ENCODE results near the gene FTO. TPM values are rescaled to one million over a fixed set of nuclear protein-coding genes. Genes with fewer than 3 reads are reported as not detected.
A peak's percentile ranks its signal among the peaks of the same experiment; 100 is the strongest.

FTO gene
- total RNA-seq, 1 experiment from 2014 or later = 125 TPM

- peak overlapping the region; percentile 65 for H3K27ac ChIP-seq (ENCODE audit: low read length)
- H3K9me2 ChIP-seq (replicated peaks; ENCODE audit: insufficient read depth, low read length) = no peaks in the 10 kb centered on the region
- H3K9me3 ChIP-seq (ENCODE audit: low read length) = peaks cover 4% of the 10 kb centered on the region; the same call in 1 of the 2 replicates
- no peaks in the 10 kb centered on the region for H4K20me1 ChIP-seq (ENCODE audit: insufficient read depth, low read depth, low read length)
- peaks cover 99% of the 10 kb centered on the region for H3K79me2 ChIP-seq (ENCODE audit: low read length)
- peak; percentile 73 for DNase-seq
- no peaks in the 10 kb centered on the region for H3K27me3 ChIP-seq (ENCODE audit: low read length)
- H3K9ac ChIP-seq (ENCODE audit: low read length) = peak overlapping the region; percentile 26
- no peak overlapping the region for H2AFZ ChIP-seq (ENCODE audit: low read length)
- H3K4me3 ChIP-seq (ENCODE audit: low read length) = peak overlapping the region; percentile 17; the same call in 1 of the 2 replicates
- H3K4me2 ChIP-seq (ENCODE audit: low read depth, low read length, poor library complexity, severe bottlenecking) = peak overlapping the region; percentile 58
- peaks cover 77% of the 10 kb centered on the region for H3K4me1 ChIP-seq (ENCODE audit: low read length)
- no peaks in the 10 kb centered on the region for H3K36me3 ChIP-seq (ENCODE audit: insufficient read depth, low read length)
Measured at GRCh38 chr16:53744449-53744848, 40.5 kb downstream of the FTO start.

DNA sequence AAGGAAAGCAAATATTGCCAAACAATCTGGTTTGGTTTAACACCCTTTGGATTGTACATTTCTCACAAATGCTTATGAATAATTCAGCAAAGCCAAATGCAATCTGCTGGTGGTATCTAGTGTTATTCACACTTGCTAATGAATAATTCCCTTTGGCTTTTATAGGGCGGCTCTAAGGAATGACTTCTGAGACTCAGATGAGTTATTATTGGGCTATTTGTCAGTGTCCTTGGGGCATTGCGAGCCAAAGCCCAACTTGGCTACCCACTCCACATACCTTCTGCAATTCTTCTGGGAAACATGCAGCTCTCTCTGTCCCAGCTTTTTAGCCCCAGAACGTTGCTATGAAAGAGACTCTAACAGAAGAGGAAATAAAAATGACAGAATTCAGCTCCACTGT is 41.1 kb downstream of the FTO start:
- H3K4me3 ChIP-seq (ENCODE audit: low read length) = no peak overlapping the region
- H3K79me2 ChIP-seq (ENCODE audit: low read length) = peaks cover 99% of the 10 kb centered on the region
- DNase-seq = no peak
- no peak overlapping the region for H3K9ac ChIP-seq (ENCODE audit: low read length)
- H3K27me3 ChIP-seq (ENCODE audit: low read length) = no peaks in the 10 kb centered on the region
- peak overlapping the region; percentile 58 for H3K4me2 ChIP-seq (ENCODE audit: low read depth, low read length, poor library complexity, severe bottlenecking)
- no peaks in the 10 kb centered on the region for H3K9me2 ChIP-seq (replicated peaks; ENCODE audit: insufficient read depth, low read length)
- H3K4me1 ChIP-seq (ENCODE audit: low read length) = peaks cover 71% of the 10 kb centered on the region
- H3K9me3 ChIP-seq (ENCODE audit: low read length) = peaks cover 4% of the 10 kb centered on the region; the same call in 1 of the 2 replicates
- peak overlapping the region; percentile 65 for H3K27ac ChIP-seq (ENCODE audit: low read length)
- no peak overlapping the region for H2AFZ ChIP-seq (ENCODE audit: low read length)
- no peaks in the 10 kb centered on the region for H4K20me1 ChIP-seq (ENCODE audit: insufficient read depth, low read depth, low read length)
- no peaks in the 10 kb centered on the region for H3K36me3 ChIP-seq (ENCODE audit: insufficient read depth, low read length)

DNA sequence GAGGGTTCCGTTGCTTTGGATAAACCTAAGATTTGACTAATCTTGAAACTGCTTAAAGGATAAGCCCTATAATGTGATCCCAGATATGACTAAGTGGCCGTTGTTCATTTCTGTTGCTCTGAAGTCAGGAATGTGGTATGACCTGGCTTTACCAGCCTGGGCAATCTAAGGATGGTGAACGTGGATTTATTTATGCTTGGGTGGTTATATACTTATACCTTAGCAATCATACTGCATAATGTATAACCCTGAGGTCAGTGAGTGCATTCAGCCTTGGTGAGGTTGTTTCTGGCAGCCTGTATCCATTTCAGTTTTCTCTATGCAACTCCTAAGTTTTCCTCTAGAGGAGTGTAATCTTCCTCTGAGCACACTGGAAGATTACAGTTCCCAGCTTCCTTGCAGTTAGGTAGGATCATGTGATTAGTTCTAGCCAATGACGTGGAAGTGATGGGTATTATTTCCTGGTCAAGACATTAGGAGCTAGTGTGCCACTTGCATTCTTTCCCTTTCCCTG is 41.9 kb downstream of the FTO start:
- H3K79me2 ChIP-seq (ENCODE audit: low read length) = peaks cover 99% of the 10 kb centered on the region
- no peaks in the 10 kb centered on the region for H3K27me3 ChIP-seq (ENCODE audit: low read length)
- no peak overlapping the region for H3K9ac ChIP-seq (ENCODE audit: low read length)
- H3K9me3 ChIP-seq (ENCODE audit: low read length) = peaks cover 4% of the 10 kb centered on the region; the same call in 1 of the 2 replicates
- H3K9me2 ChIP-seq (replicated peaks; ENCODE audit: insufficient read depth, low read length) = no peaks in the 10 kb centered on the region
- H2AFZ ChIP-seq (ENCODE audit: low read length) = no peak overlapping the region
- no peaks in the 10 kb centered on the region for H4K20me1 ChIP-seq (ENCODE audit: insufficient read depth, low read depth, low read length)
- H3K36me3 ChIP-seq (ENCODE audit: insufficient read depth, low read length) = peaks cover 3% of the 10 kb centered on the region; the same call in 1 of the 2 replicates
- no peak overlapping the region for H3K4me2 ChIP-seq (ENCODE audit: low read depth, low read length, poor library complexity, severe bottlenecking)
- H3K4me1 ChIP-seq (ENCODE audit: low read length) = peaks cover 67% of the 10 kb centered on the region
- H3K4me3 ChIP-seq (ENCODE audit: low read length) = no peak overlapping the region
- DNase-seq = no peak
- H3K27ac ChIP-seq (ENCODE audit: low read length) = peak overlapping the region; percentile 65

- Histone ChIP-seq H3K4me1 (ENCODE audit: low read length) (peaks cover 70% of the 10 kb centered on the region), H2AFZ (ENCODE audit: low read length) (no peak overlapping the region), H3K79me2 (ENCODE audit: low read length) (peaks cover 98% of the 10 kb centered on the region), H3K27ac (ENCODE audit: low read length) (peak overlapping the region; percentile 70), H3K9me3 (ENCODE audit: low read length) (peaks cover 4% of the 10 kb centered on the region; the same call in 1 of the 2 replicates), H3K36me3 (ENCODE audit: insufficient read depth, low read length) (peaks cover 3% of the 10 kb centered on the region; the same call in 1 of the 2 replicates), H4K20me1 (ENCODE audit: insufficient read depth, low read depth, low read length) (no peaks in the 10 kb centered on the region), H3K27me3 (ENCODE audit: low read length) (no peaks in the 10 kb centered on the region), H3K4me2 (ENCODE audit: low read depth, low read length, poor library complexity, severe bottlenecking) (peak overlapping the region; percentile 47), H3K4me3 (ENCODE audit: low read length) (no peak overlapping the region), H3K9me2 (replicated peaks; ENCODE audit: insufficient read depth, low read length) (no peaks in the 10 kb centered on the region), H3K9ac (ENCODE audit: low read length) (peak overlapping the region; percentile 6; the same call in 1 of the 2 replicates)
- no peak for DNase-seq
Measured at GRCh38 chr16:53752560-53752959, 48.6 kb downstream of the FTO start.

DNA sequence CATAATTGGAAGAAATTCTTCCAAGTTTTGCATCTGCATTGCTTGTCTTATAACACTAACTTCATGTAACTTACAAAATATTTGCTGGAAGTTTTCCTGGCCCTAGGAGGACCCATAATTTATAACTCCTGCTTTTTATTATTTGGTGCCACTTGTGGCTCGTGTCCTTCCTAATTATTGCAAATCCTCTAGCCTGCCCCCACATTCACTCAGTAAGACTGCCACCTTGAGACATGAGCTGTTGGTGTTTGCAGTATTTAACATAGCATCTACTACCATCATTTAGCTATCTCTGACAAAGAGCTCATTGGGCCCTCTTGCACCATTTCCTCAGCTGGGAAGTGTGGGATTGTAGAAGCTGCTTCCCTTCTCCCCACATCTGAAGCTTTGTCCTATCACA is 49.5 kb downstream of the FTO start:
- H3K9me2 ChIP-seq (replicated peaks; ENCODE audit: insufficient read depth, low read length) = no peaks in the 10 kb centered on the region
- H3K4me1 ChIP-seq (ENCODE audit: low read length) = peaks cover 79% of the 10 kb centered on the region
- H3K9me3 ChIP-seq (ENCODE audit: low read length) = no peaks in the 10 kb centered on the region
- H3K79me2 ChIP-seq (ENCODE audit: low read length) = peaks cover 98% of the 10 kb centered on the region
- H3K27ac ChIP-seq (ENCODE audit: low read length) = peak overlapping the region; percentile 70
- no peak overlapping the region for H2AFZ ChIP-seq (ENCODE audit: low read length)
- H4K20me1 ChIP-seq (ENCODE audit: insufficient read depth, low read depth, low read length) = no peaks in the 10 kb centered on the region
- H3K27me3 ChIP-seq (ENCODE audit: low read length) = no peaks in the 10 kb centered on the region
- no peak overlapping the region for H3K4me3 ChIP-seq (ENCODE audit: low read length)
- H3K4me2 ChIP-seq (ENCODE audit: low read depth, low read length, poor library complexity, severe bottlenecking) = peak overlapping the region; percentile 47
- H3K9ac ChIP-seq (ENCODE audit: low read length) = peak overlapping the region; percentile 5; the same call in 1 of the 2 replicates
- DNase-seq = no peak
- H3K36me3 ChIP-seq (ENCODE audit: insufficient read depth, low read length) = peaks cover 3% of the 10 kb centered on the region; the same call in 1 of the 2 replicates

- no peak overlapping the region for H3K4me3 ChIP-seq (ENCODE audit: low read length)
- H3K79me2 ChIP-seq (ENCODE audit: low read length) = peaks cover 97% of the 10 kb centered on the region
- peaks cover 80% of the 10 kb centered on the region for H3K4me1 ChIP-seq (ENCODE audit: low read length)
- H3K9ac ChIP-seq (ENCODE audit: low read length) = peak overlapping the region; percentile 28
- peaks cover 3% of the 10 kb centered on the region; the same call in 1 of the 2 replicates for H3K36me3 ChIP-seq (ENCODE audit: insufficient read depth, low read length)
- no peaks in the 10 kb centered on the region for H3K27me3 ChIP-seq (ENCODE audit: low read length)
- H3K27ac ChIP-seq (ENCODE audit: low read length) = peak overlapping the region; percentile 83
- H3K9me2 ChIP-seq (replicated peaks; ENCODE audit: insufficient read depth, low read length) = no peaks in the 10 kb centered on the region
- H3K9me3 ChIP-seq (ENCODE audit: low read length) = no peaks in the 10 kb centered on the region
- H4K20me1 ChIP-seq (ENCODE audit: insufficient read depth, low read depth, low read length) = no peaks in the 10 kb centered on the region
- peak overlapping the region; percentile 51 for H3K4me2 ChIP-seq (ENCODE audit: low read depth, low read length, poor library complexity, severe bottlenecking)
- no peak overlapping the region for H2AFZ ChIP-seq (ENCODE audit: low read length)
- no peak for DNase-seq
Measured at GRCh38 chr16:53755026-53755910, 51.3 kb downstream of the FTO start.

- no peak overlapping the region for H3K4me3 ChIP-seq (ENCODE audit: low read length)
- DNase-seq = no peak
- H3K27ac ChIP-seq (ENCODE audit: low read length) = peak overlapping the region; percentile 83
- peak overlapping the region; percentile 28 for H3K9ac ChIP-seq (ENCODE audit: low read length)
- H4K20me1 ChIP-seq (ENCODE audit: insufficient read depth, low read depth, low read length) = no peaks in the 10 kb centered on the region
- peaks cover 76% of the 10 kb centered on the region for H3K4me1 ChIP-seq (ENCODE audit: low read length)
- H2AFZ ChIP-seq (ENCODE audit: low read length) = no peak overlapping the region
- peak overlapping the region; percentile 51 for H3K4me2 ChIP-seq (ENCODE audit: low read depth, low read length, poor library complexity, severe bottlenecking)
- no peaks in the 10 kb centered on the region for H3K9me2 ChIP-seq (replicated peaks; ENCODE audit: insufficient read depth, low read length)
- H3K79me2 ChIP-seq (ENCODE audit: low read length) = peaks cover 97% of the 10 kb centered on the region
- H3K36me3 ChIP-seq (ENCODE audit: insufficient read depth, low read length) = no peaks in the 10 kb centered on the region
- H3K9me3 ChIP-seq (ENCODE audit: low read length) = no peaks in the 10 kb centered on the region
- no peaks in the 10 kb centered on the region for H3K27me3 ChIP-seq (ENCODE audit: low read length)
Measured at GRCh38 chr16:53756275-53756996, 52.5 kb downstream of the FTO start.

All from Karpas-422 (cell line).